Spleen (tissue), 7 donors: ENCODE data around the gene OIP5.

Experiments
- POLR2A ChIP-seq, 3 donors: fragments of 450-650 bp; IDR thresholded peaks; one replicate each; pipeline ENCODE4 v1.5.1; 2017; ENCODE audit warnings: antibody characterized with exemption in 3 of 3, mild to moderate bottlenecking in 1 of 3
- TF ChIP-seq, protein P1 (sequence below), 11 experiments: fragments of 200-600 bp in 7 of 11; fragments of 450-650 bp in 4 of 11; sonication (generic) in 4 of 11; IDR thresholded peaks in 8 of 11; conservative IDR thresholded peaks in 3 of 11; 1 replicate in 7 of 11; 2 replicates in 4 of 11; pipeline versions ENCODE4 v1.4.0 to v1.8.0; 2016 to 2021; ENCODE audit warnings: antibody characterized with exemption in 11 of 11, inconsistent platforms in 4 of 11, mild to moderate bottlenecking in 1 of 11
- donor health status: DM: no; HTN: no; CAD: no; lungs with moderate emphysema.
- donor health status: DM: no; HTN: no; CAD: no.
- donor health status: DM: no; HTN: no; CAD: no.

GRCh38 chr15:41283653-41284426 lies 48.6 kb downstream of the OIP5 start:
- TF ChIP-seq, protein P1, sequence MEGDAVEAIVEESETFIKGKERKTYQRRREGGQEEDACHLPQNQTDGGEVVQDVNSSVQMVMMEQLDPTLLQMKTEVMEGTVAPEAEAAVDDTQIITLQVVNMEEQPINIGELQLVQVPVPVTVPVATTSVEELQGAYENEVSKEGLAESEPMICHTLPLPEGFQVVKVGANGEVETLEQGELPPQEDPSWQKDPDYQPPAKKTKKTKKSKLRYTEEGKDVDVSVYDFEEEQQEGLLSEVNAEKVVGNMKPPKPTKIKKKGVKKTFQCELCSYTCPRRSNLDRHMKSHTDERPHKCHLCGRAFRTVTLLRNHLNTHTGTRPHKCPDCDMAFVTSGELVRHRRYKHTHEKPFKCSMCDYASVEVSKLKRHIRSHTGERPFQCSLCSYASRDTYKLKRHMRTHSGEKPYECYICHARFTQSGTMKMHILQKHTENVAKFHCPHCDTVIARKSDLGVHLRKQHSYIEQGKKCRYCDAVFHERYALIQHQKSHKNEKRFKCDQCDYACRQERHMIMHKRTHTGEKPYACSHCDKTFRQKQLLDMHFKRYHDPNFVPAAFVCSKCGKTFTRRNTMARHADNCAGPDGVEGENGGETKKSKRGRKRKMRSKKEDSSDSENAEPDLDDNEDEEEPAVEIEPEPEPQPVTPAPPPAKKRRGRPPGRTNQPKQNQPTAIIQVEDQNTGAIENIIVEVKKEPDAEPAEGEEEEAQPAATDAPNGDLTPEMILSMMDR (IDR thresholded peaks at IDR 0.05 in 8 of 11, conservative IDR thresholded peaks at IDR 0.05 in 3 of 11): peak in 2 of 11 experiments; percentile 9 to 14
- TF ChIP-seq POLR2A (IDR thresholded peaks at IDR 0.05): peak; percentile 33 to 62 (median 35)
